CD14-positive monocyte (primary cell): ENCODE results near the gene KRT24. TPM values are rescaled to one million over a fixed set of nuclear protein-coding genes. Genes with fewer than 3 reads are reported as not detected.

Source experiments
- DNase-seq, 3 donors: peaks; one replicate each; pipeline ENCODE4 v3.0.0-alpha.2; 2011 to 2022
- H2AFZ ChIP-seq: 2 replicates; pipeline ENCODE4 v1.6.0; 2012; ENCODE audit warnings: mild to moderate bottlenecking, low read depth, low read length, inconsistent platforms; ENCODE audit not compliant: insufficient read depth, poor library complexity, severe bottlenecking
- H3K27ac ChIP-seq, 2 donors: 1 replicate in 1 of 2; 2 replicates in 1 of 2; pipeline ENCODE4 v1.5.1; 2012 to 2013; ENCODE audit warnings: low read length in 2 of 2, control low read depth in 1 of 2, inconsistent platforms in 1 of 2, low read depth in 1 of 2, mild to moderate bottlenecking in 1 of 2
- H3K27me3 ChIP-seq, 2 donors: one replicate each; pipeline versions ENCODE4 v1.6.0 to v1.6.1; 2011 to 2013; ENCODE audit warnings: low read length in 2 of 2; ENCODE audit not compliant: control insufficient read depth in 2 of 2, insufficient read depth in 2 of 2
- H3K36me3 ChIP-seq, 2 donors: replicated peaks in 1 of 2; 1 replicate in 1 of 2; 2 replicates in 1 of 2; pipeline versions ENCODE4 v1.5.1 to v1.6.1; 2012 to 2013; ENCODE audit warnings: low read length in 2 of 2, control low read depth in 1 of 2, inconsistent platforms in 1 of 2, mild to moderate bottlenecking in 1 of 2; ENCODE audit not compliant: insufficient read depth in 2 of 2, control insufficient read depth in 1 of 2
- H3K4me1 ChIP-seq, 2 donors: 1 replicate in 1 of 2; 2 replicates in 1 of 2; pipeline versions ENCODE4 v1.5.1 to v1.6.1; 2012 to 2013; ENCODE audit warnings: low read length in 2 of 2, control low read depth in 1 of 2, inconsistent platforms in 1 of 2, mild to moderate bottlenecking in 1 of 2, moderate library complexity in 1 of 2; ENCODE audit not compliant: insufficient read depth in 2 of 2, control insufficient read depth in 1 of 2
- H3K4me2 ChIP-seq: replicated peaks from 2 replicates; pipeline ENCODE3; 2012; ENCODE audit warnings: low read length, moderate library complexity, mild to moderate bottlenecking; ENCODE audit not compliant: poor library complexity, severe bottlenecking; ENCODE audit errors: extremely low read depth
- H3K4me3 ChIP-seq, 3 experiments: fragments of 200-600 bp in 1 of 3; sonication (generic) in 1 of 3; replicated peaks in 1 of 3; 1 replicate in 2 of 3; 2 replicates in 1 of 3; pipeline ENCODE4 v1.5.1; 2011 to 2013; ENCODE audit warnings: low read length in 3 of 3, mild to moderate bottlenecking in 3 of 3, control low read depth in 2 of 3, low read depth in 2 of 3, inconsistent platforms in 1 of 3, moderate library complexity in 1 of 3
- H3K79me2 ChIP-seq: 2 replicates; pipeline ENCODE4 v1.6.0; 2012; ENCODE audit warnings: mild to moderate bottlenecking, control low read depth, inconsistent platforms, low read length, moderate library complexity; ENCODE audit not compliant: insufficient read depth
- H3K9ac ChIP-seq: 2 replicates; pipeline ENCODE4 v1.6.0; 2017; ENCODE audit warnings: low read length, mild to moderate bottlenecking; ENCODE audit not compliant: insufficient read depth, poor library complexity, severe bottlenecking
- H3K9me3 ChIP-seq, 2 donors: replicated peaks in 1 of 2; 1 replicate in 1 of 2; 2 replicates in 1 of 2; pipeline versions ENCODE4 v1.5.1 to v1.6.1; 2012 to 2013; ENCODE audit warnings: low read length in 2 of 2, control low read depth in 1 of 2; ENCODE audit not compliant: control insufficient read depth in 1 of 2, insufficient read depth in 1 of 2
- H4K20me1 ChIP-seq: 2 replicates; pipeline ENCODE4 v1.6.0; 2012; ENCODE audit warnings: mild to moderate bottlenecking, low read length, control low read depth, moderate library complexity; ENCODE audit not compliant: insufficient read depth
- H3K27ac Mint-ChIP-seq, 7 donors: one replicate each; pipeline ENCODE4 v1.8.0; 2020; ENCODE audit warnings: mild to moderate bottlenecking in 7 of 7, mixed read lengths in 7 of 7, moderate library complexity in 6 of 7, inconsistent platforms in 2 of 7
- H3K27me3 Mint-ChIP-seq, 3 donors: one replicate each; pipeline ENCODE4 v1.8.0; 2021 to 2022; ENCODE audit warnings: low read depth in 3 of 3, mild to moderate bottlenecking in 3 of 3, mixed read lengths in 3 of 3, moderate library complexity in 3 of 3, inconsistent platforms in 1 of 3
- H3K36me3 Mint-ChIP-seq, 2 donors: one replicate each; pipeline ENCODE4 v1.8.0; 2020; ENCODE audit warnings: mixed read lengths in 2 of 2, inconsistent platforms in 1 of 2, mild to moderate bottlenecking in 1 of 2
- H3K4me1 Mint-ChIP-seq: one replicate; pipeline ENCODE4 v1.8.0; 2020; ENCODE audit warnings: mild to moderate bottlenecking, mixed read lengths
- H3K4me3 Mint-ChIP-seq, 2 donors: one replicate each; pipeline ENCODE4 v1.8.0; 2020; ENCODE audit warnings: mild to moderate bottlenecking in 2 of 2, mixed read lengths in 2 of 2, moderate library complexity in 1 of 2
- H3K9me3 Mint-ChIP-seq, 7 donors: one replicate each; pipeline ENCODE4 v1.8.0; 2020 to 2022; ENCODE audit warnings: mixed read lengths in 7 of 7, mild to moderate bottlenecking in 6 of 7, moderate library complexity in 6 of 7, inconsistent platforms in 2 of 7
- CTCF ChIP-seq: fragments of 200-600 bp; IDR thresholded peaks from one replicate; pipeline ENCODE4 v1.8.0; 2022; ENCODE audit warnings: antibody characterized with exemption, mild to moderate bottlenecking
- WGBS: methylation state at CpG from one replicate; pipeline ENCODE4 v1.1.5; 2013; ENCODE audit warnings: missing lambda C conversion rate; ENCODE audit not compliant: insufficient coverage; 5-methylcytosine and 5-hydroxymethylcytosine counted together
- intact Hi-C, 2 donors: fragments of 100-400 bp; cut with micrococcal nuclease; formaldehyde crosslinking; loops; one replicate each; pipeline versions ENCODE4 v1.15.0 to v1.15.1; 2023
- polyA plus RNA-seq, 3 donors: library from polyadenylated mRNA; depleted of rRNA in 1 of 3; unstranded in 2 of 3; stranded (reverse) in 1 of 3; fragments of 300-500 nt in 2 of 3; fragments of >200 nt in 1 of 3; fragmentation: Illumina TruSeq in 2 of 3; gene quantifications; 1 replicate in 2 of 3; 2 replicates in 1 of 3; pipeline ENCODE4 v1.2.3, GENCODE V29; 2012 to 2021

The KRT24 gene
- polyA plus RNA-seq, 3 donors, result not detected

- peak overlapping the region; percentile 59 for H2AFZ ChIP-seq
- intact Hi-C loops, result no loop called here
These were observed 32.3 kb downstream of the KRT24 start for GRCh38 chr17:40671282-40671681.

DNA sequence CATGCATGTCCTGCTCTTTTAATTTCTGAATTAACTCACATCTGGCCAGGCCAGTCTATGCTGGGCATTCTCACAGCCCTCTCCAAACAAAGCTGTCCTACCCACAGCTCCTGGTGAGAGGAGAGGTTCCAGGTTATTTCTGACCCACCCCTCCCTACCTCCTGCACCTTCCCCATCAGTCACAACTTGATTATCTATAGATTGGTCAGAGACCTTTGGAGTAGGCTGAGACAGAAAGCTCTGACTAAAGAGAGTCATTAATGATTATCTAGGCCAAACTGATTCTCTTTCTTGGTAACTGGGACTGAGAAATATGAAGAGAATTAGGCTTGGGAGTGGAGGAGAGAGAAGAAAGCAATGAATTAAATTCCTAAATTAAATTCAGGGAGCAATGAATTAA lies 37.2 kb downstream of the KRT24 start:
- no peaks in the 10 kb centered on the region for H3K4me1 ChIP-seq
- H3K27me3 ChIP-seq, result peaks cover 48 to 49% of the 10 kb centered on the region in 2 donors
- H3K9me3 ChIP-seq, result no peaks in the 10 kb centered on the region
- H3K4me3 Mint-ChIP-seq, result peak overlapping the region in 1 of 2 donors; percentile 28
- peaks cover 2% of the 10 kb centered on the region for H3K4me1 Mint-ChIP-seq
- TF ChIP-seq CTCF, result no peak
- no peaks in the 10 kb centered on the region for H3K79me2 ChIP-seq
- intact Hi-C loops, result no loop called here
- H3K27me3 Mint-ChIP-seq, result peaks cover 40 to 64% (median 59%) of the 10 kb centered on the region in 3 donors
- H3K4me2 ChIP-seq, result no peak overlapping the region
- no peak overlapping the region for H3K9ac ChIP-seq
- no peaks in the 10 kb centered on the region for H3K36me3 ChIP-seq
- no peak overlapping the region for H3K4me3 ChIP-seq
- H2AFZ ChIP-seq, result no peak overlapping the region
- no peaks in the 10 kb centered on the region for H3K36me3 Mint-ChIP-seq
- H3K27ac Mint-ChIP-seq, result no peak overlapping the region
- no peaks in the 10 kb centered on the region for H4K20me1 ChIP-seq
- no peak for DNase-seq
- H3K9me3 Mint-ChIP-seq, result peaks cover 0 to 3% (median 0%) of the 10 kb centered on the region in 7 donors
- H3K27ac ChIP-seq, result no peak overlapping the region

More at GRCh38 chr17:40671282-40671681, 32.3 kb downstream of the KRT24 start:
- no peak overlapping the region for H3K4me3 ChIP-seq
- H3K79me2 ChIP-seq, result no peaks in the 10 kb centered on the region
- Mint-ChIP-seq H3K9me3 (no peaks in the 10 kb centered on the region), H3K4me3 (no peak overlapping the region), H3K4me1 (peaks cover 7% of the 10 kb centered on the region), H3K36me3 (no peaks in the 10 kb centered on the region), H3K27me3 (peaks cover 29 to 46% (median 31%) of the 10 kb centered on the region in 3 donors), H3K27ac (no peak overlapping the region)
- WGBS, result 30% methylated on average over 2 of the region's 4 CpGs
- TF ChIP-seq CTCF, result no peak
- H3K9ac ChIP-seq, result no peak overlapping the region
- DNase-seq, result no peak
- no peaks in the 10 kb centered on the region for H3K36me3 ChIP-seq
- H3K9me3 ChIP-seq, result no peaks in the 10 kb centered on the region
- no peaks in the 10 kb centered on the region for H4K20me1 ChIP-seq
- H3K4me1 ChIP-seq, result peaks cover 5% of the 10 kb centered on the region in 2 donors
- no peak overlapping the region for H3K4me2 ChIP-seq
- no peak overlapping the region for H3K27ac ChIP-seq
- peaks cover 30 to 32% of the 10 kb centered on the region in 2 donors for H3K27me3 ChIP-seq
